ENCODE measurements around the gene TBC1D5. TPM values are rescaled to one million over a fixed set of nuclear protein-coding genes. Genes with fewer than 3 reads are reported as not detected.

The TBC1D5 gene
- total RNA-seq, 1 experiment from 2014 or later, result 33.9 TPM

DNA sequence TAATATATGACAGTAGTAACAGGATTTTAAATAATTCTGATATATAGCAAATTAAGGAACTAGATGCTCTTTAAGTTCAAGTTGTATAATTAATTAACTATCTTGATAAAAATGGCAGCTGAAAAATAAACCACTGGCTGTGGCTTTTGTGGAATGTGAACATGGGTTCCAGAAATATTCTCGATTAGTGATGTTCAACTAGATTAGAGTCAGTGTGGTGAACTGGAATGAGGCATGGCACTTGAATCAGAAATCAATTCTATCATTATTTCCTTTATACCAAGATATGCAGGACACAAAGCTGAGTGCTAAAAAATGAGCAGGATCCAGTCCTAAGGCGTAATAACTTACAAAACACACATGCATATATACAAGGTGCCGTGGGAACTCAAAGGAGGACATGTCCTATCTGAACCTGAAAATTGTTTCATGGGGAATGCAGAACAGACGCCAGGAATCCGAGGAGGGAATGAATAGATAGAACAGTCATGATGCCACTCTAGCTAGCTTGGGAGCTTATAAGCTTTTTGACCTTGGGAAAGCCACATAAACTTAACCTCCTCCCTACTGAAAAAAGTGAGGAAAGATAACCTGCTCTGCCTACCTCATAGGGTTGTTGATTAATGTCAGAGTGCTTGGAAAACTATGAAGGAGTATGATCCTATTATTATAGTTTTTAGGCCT is 455.3 kb downstream of the TBC1D5 start:
- H3K4me2 ChIP-seq (ENCODE audit: low read length), result no peak overlapping the region
- TF ChIP-seq, protein P1, sequence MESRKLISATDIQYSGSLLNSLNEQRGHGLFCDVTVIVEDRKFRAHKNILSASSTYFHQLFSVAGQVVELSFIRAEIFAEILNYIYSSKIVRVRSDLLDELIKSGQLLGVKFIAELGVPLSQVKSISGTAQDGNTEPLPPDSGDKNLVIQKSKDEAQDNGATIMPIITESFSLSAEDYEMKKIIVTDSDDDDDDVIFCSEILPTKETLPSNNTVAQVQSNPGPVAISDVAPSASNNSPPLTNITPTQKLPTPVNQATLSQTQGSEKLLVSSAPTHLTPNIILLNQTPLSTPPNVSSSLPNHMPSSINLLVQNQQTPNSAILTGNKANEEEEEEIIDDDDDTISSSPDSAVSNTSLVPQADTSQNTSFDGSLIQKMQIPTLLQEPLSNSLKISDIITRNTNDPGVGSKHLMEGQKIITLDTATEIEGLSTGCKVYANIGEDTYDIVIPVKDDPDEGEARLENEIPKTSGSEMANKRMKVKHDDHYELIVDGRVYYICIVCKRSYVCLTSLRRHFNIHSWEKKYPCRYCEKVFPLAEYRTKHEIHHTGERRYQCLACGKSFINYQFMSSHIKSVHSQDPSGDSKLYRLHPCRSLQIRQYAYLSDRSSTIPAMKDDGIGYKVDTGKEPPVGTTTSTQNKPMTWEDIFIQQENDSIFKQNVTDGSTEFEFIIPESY (IDR thresholded peaks at IDR 0.05; ENCODE audit: extremely low read depth, insufficient replicate concordance, low read length), result no peak
- no TSS peak for BruUV-seq (replicated peaks)
- H3K4me1 ChIP-seq (ENCODE audit: control insufficient read depth in 1 of 2, insufficient read depth in 2 of 2, low read length in 2 of 2), result no peaks in the 10 kb centered on the region
- no peaks in the 10 kb centered on the region for H3K27me3 ChIP-seq (ENCODE audit: insufficient read depth, low read length)
- H4K20me1 ChIP-seq (ENCODE audit: insufficient read depth), result no peaks in the 10 kb centered on the region
- H3K27ac ChIP-seq (ENCODE audit: low read depth, low read length), result no peak overlapping the region
- H3K4me3 ChIP-seq (replicated peaks in 1 of 2; ENCODE audit: low read depth in 1 of 2, low read length in 2 of 2), result no peak overlapping the region
- no peaks in the 10 kb centered on the region for H3K9me3 ChIP-seq (ENCODE audit: control insufficient read depth in 1 of 2, insufficient read depth in 1 of 2, low read depth in 1 of 2, low read length in 2 of 2)
- H3K79me2 ChIP-seq (ENCODE audit: insufficient read depth, low read length), result no peaks in the 10 kb centered on the region
- no peaks in the 10 kb centered on the region for H3K9me2 ChIP-seq (ENCODE audit: insufficient read depth)
- no peak overlapping the region for H2AFZ ChIP-seq (ENCODE audit: low read depth, low read length, poor library complexity, severe bottlenecking)
- DNase-seq (ENCODE audit: low read depth, low spot score) (no peak), ATAC-seq (no peak)
- H3K9ac ChIP-seq (ENCODE audit: low read length), result no peak overlapping the region
- ChIA-PET CTCF (no interaction called here), POLR2A (no interaction called here), RAD21 (ENCODE audit: low non-redundant PET in 1 of 2, low total read pairs in 2 of 2, uncharacterized antibody in 2 of 2, unreplicated experiment in 2 of 2) (no interaction called here)
- intact Hi-C loops (cut with micrococcal nuclease), result no loop called here
- H3K36me3 ChIP-seq (ENCODE audit: control insufficient read depth in 1 of 2, insufficient read depth in 2 of 2, low read length in 2 of 2), result no peaks in the 10 kb centered on the region

DNA sequence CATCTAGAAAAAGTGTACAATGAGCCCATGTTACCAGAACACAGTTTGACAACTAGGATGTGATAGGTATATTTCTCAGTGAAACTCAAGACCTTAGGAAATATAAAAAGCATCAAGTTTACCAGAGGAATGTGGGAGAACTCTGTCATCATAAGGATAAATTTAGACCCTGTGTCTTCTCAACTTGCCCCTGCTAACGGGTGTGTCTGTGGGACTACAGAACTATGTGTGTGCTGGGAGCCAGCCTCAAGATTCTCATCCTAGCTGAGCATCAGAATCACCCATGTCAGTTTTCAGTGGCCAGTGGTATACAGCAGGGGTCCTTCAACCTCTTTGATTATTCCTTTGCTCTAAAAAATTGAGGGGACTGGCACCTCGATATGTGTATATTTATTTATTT is 464.4 kb downstream of the TBC1D5 start:
- no peak for TF ChIP-seq ZFX (IDR thresholded peaks at IDR 0.05)
- TF ChIP-seq EGR1 (IDR thresholded peaks at IDR 0.05; ENCODE audit: low read depth), result no peak
- no peak for TF ChIP-seq YY1 (IDR thresholded peaks at IDR 0.05; ENCODE audit: extremely low read depth, insufficient replicate concordance, low read depth, low read length)
- TF ChIP-seq SIN3A (IDR thresholded peaks at IDR 0.05; ENCODE audit: low read depth), result no peak
- TF ChIP-seq, protein P2, sequence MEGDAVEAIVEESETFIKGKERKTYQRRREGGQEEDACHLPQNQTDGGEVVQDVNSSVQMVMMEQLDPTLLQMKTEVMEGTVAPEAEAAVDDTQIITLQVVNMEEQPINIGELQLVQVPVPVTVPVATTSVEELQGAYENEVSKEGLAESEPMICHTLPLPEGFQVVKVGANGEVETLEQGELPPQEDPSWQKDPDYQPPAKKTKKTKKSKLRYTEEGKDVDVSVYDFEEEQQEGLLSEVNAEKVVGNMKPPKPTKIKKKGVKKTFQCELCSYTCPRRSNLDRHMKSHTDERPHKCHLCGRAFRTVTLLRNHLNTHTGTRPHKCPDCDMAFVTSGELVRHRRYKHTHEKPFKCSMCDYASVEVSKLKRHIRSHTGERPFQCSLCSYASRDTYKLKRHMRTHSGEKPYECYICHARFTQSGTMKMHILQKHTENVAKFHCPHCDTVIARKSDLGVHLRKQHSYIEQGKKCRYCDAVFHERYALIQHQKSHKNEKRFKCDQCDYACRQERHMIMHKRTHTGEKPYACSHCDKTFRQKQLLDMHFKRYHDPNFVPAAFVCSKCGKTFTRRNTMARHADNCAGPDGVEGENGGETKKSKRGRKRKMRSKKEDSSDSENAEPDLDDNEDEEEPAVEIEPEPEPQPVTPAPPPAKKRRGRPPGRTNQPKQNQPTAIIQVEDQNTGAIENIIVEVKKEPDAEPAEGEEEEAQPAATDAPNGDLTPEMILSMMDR (IDR thresholded peaks at IDR 0.05 in 2 of 3, conservative IDR thresholded peaks at IDR 0.05 in 1 of 3; ENCODE audit: borderline replicate concordance in 1 of 3, insufficient read depth in 1 of 3, low read depth in 2 of 3, low read length in 2 of 3), result no peak
- TF ChIP-seq, protein P1 (IDR thresholded peaks at IDR 0.05; ENCODE audit: extremely low read depth, insufficient replicate concordance, low read length), result no peak
- no peak for TF ChIP-seq FOSL1 (IDR thresholded peaks at IDR 0.05; ENCODE audit: low read depth)
- Histone ChIP-seq H3K36me3 (ENCODE audit: control insufficient read depth in 1 of 2, insufficient read depth in 2 of 2, low read length in 2 of 2) (no peaks in the 10 kb centered on the region), H3K27ac (ENCODE audit: low read depth, low read length) (no peak overlapping the region), H3K79me2 (ENCODE audit: insufficient read depth, low read length) (no peaks in the 10 kb centered on the region), H4K20me1 (ENCODE audit: insufficient read depth) (no peaks in the 10 kb centered on the region), H3K9me2 (ENCODE audit: insufficient read depth) (no peaks in the 10 kb centered on the region), H3K4me2 (ENCODE audit: low read length) (no peak overlapping the region), H3K4me3 (replicated peaks in 1 of 2; ENCODE audit: low read depth in 1 of 2, low read length in 2 of 2) (no peak overlapping the region), H3K4me1 (ENCODE audit: control insufficient read depth in 1 of 2, insufficient read depth in 2 of 2, low read length in 2 of 2) (no peaks in the 10 kb centered on the region), H2AFZ (ENCODE audit: low read depth, low read length, poor library complexity, severe bottlenecking) (no peak overlapping the region), H3K9ac (ENCODE audit: low read length) (no peak overlapping the region), H3K9me3 (ENCODE audit: control insufficient read depth in 1 of 2, insufficient read depth in 1 of 2, low read depth in 1 of 2, low read length in 2 of 2) (no peaks in the 10 kb centered on the region), H3K27me3 (ENCODE audit: insufficient read depth, low read length) (no peaks in the 10 kb centered on the region)
- POLR2A ChIA-PET, result no interaction called here
- DNase-seq (ENCODE audit: low read depth, low spot score) (no peak), ATAC-seq (no peak)
- CTCF ChIA-PET, result no interaction called here
- intact Hi-C loops (cut with micrococcal nuclease), result no loop called here
- no TSS peak for BruUV-seq (replicated peaks)
- RAD21 ChIA-PET (ENCODE audit: low non-redundant PET in 1 of 2, low total read pairs in 2 of 2, uncharacterized antibody in 2 of 2, unreplicated experiment in 2 of 2), result no interaction called here

All from HCT116 (cell line).